Spleen (tissue), 7 donors: ENCODE measurements around the gene ASCC3.

Experiments
- POLR2A ChIP-seq, 3 donors: fragments of 450-650 bp; IDR thresholded peaks; one replicate each; pipeline ENCODE4 v1.5.1; 2017; ENCODE audit warnings: antibody characterized with exemption in 3 of 3, mild to moderate bottlenecking in 1 of 3
- POLR2AphosphoS5 ChIP-seq, 3 donors: sonication (generic); formaldehyde crosslinking; IDR thresholded peaks; one replicate each; pipeline ENCODE4 v1.5.1; 2017; ENCODE audit warnings: antibody characterized with exemption in 3 of 3
- TF ChIP-seq, protein P1 (sequence below), 11 experiments: fragments of 200-600 bp in 7 of 11; fragments of 450-650 bp in 4 of 11; sonication (generic) in 4 of 11; IDR thresholded peaks in 8 of 11; conservative IDR thresholded peaks in 3 of 11; 1 replicate in 7 of 11; 2 replicates in 4 of 11; pipeline versions ENCODE4 v1.4.0 to v1.8.0; 2016 to 2021; ENCODE audit warnings: antibody characterized with exemption in 11 of 11, inconsistent platforms in 4 of 11, mild to moderate bottlenecking in 1 of 11
- donor health status: DM: no; HTN: no; CAD: no; lungs with moderate emphysema.
- donor health status: DM: no; HTN: no; CAD: no.
- donor health status: DM: no; HTN: no; CAD: no.

GRCh38 chr6:100818066-100818465, 63.1 kb downstream of the ASCC3 start:
- TF ChIP-seq, protein P1, sequence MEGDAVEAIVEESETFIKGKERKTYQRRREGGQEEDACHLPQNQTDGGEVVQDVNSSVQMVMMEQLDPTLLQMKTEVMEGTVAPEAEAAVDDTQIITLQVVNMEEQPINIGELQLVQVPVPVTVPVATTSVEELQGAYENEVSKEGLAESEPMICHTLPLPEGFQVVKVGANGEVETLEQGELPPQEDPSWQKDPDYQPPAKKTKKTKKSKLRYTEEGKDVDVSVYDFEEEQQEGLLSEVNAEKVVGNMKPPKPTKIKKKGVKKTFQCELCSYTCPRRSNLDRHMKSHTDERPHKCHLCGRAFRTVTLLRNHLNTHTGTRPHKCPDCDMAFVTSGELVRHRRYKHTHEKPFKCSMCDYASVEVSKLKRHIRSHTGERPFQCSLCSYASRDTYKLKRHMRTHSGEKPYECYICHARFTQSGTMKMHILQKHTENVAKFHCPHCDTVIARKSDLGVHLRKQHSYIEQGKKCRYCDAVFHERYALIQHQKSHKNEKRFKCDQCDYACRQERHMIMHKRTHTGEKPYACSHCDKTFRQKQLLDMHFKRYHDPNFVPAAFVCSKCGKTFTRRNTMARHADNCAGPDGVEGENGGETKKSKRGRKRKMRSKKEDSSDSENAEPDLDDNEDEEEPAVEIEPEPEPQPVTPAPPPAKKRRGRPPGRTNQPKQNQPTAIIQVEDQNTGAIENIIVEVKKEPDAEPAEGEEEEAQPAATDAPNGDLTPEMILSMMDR (IDR thresholded peaks at IDR 0.05 in 8 of 11, conservative IDR thresholded peaks at IDR 0.05 in 3 of 11) = no peak
- TF ChIP-seq POLR2A (IDR thresholded peaks at IDR 0.05) = no peak
- TF ChIP-seq POLR2AphosphoS5 (IDR thresholded peaks at IDR 0.05) = no peak
